HG02588 (cell line): ENCODE data around the gene COPRS.
"Not testable (repeated sequence)": the region's sequence is repeated elsewhere in the genome, so short reads cannot be mapped to it uniquely, and the experiment has no call there.

ENCODE experiments used
- ATAC-seq: cut with Tn5 transposase; IDR thresholded peaks from one replicate; pipeline ENCODE4 v1.9.1; 2021; ENCODE audit warnings: mild to moderate bottlenecking, moderate library complexity; ENCODE audit not compliant: unreplicated experiment

The COPRS gene

GRCh38 chr17:31809876-31810275 is 49.2 kb downstream of the COPRS start:
- not testable (repeated sequence) for ATAC-seq

- no peak for ATAC-seq
Observed at GRCh38 chr17:31808521-31809050, 50.5 kb downstream of the COPRS start.

DNA sequence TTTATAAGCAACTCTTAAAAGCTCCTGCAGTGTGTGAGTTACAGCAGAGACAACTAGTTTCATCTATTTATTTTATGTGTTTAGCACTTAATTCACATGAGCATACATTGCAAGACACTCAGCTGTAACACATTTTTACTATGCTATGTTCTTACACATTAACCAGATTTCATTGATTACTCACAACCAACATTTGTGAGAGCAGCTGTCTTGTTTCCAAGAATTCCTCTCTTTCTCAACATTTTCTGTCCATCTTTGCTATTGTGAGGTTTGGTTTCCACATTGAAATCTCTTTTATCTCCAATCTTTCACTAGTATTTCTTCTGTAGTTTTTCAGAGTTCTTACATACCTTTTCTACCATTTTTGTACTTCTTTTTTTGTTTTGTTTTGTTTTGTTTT is 51.2 kb downstream of the COPRS start:
- ATAC-seq: no peak

DNA sequence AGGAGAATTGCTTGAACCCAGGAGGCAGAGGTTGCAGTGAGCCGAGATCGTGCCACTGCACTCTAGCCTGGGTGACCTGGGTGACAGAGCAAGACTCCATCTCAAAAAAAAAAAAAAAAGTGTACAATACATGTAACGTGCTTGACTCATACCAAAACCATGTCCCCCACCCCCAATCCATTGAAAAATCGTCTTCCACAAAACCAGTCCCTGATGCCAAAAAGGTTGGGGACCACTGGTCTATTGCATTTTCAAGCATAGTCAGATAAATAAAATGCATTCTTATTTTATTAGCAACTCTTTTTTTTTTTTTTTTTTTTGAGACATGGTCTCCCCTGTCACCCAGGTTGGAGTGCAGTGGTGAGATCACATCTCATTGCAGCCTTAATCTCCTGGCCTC is 52.1 kb downstream of the COPRS start:
- ATAC-seq: no peak

DNA sequence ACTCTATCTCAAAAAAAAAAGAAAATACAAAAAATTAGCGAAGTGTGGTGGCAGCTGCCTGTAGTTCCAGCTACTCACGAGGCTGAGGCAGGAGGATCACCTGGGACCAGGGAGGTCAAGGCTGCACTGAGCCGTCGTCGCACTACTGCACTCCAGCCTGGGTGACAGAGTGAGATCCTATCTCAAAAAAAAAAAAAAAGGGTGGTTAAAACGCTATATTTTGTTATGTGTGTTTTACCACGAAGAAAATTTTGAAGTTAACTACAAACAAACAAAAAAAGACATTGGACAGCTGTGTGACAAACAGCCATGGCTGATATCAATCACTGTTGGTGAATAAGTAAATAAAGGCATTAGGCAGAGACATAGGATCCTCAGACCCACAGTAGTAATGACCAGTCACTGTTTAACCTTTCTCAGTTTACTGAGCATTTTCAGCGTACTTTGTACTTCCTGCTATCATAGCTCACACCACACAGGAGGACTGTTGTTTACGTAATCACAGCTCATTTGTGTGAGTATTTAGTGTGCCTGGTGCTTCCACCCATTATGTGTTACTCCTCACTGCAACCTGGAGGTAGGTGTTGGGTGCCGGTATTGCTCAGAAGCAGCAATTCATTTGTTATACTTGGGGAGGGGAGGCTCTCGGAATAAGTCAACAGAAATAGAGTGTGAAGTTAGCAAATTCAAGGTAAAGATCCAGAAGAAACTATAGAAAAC is 55.4 kb downstream of the COPRS start:
- ATAC-seq: no peak

DNA sequence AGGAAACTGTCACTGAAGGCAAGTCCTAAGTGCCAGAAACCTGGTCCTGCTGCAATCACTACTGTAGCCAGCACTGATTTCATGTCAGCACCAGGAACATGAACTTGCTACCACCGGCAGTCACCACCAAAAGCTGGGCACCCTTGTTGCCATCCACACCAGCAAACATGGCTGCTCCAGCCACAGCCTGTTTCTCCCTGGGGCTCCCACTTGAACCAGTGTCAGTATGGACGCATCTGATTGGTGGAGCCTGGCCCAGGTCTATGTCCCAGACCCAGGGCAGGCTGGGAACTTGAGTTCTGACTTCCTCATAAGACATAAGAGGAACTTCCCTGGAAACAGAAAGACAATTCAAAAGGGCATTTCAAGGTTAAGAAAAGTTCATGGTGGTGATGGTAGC is 56.5 kb downstream of the COPRS start:
- ATAC-seq: no peak
